SK-N-SH (cell line): ENCODE results near the gene STIM1. TPM values are rescaled to one million over a fixed set of nuclear protein-coding genes. Genes with fewer than 3 reads are reported as not detected.

Experiments used
- CTCF ChIA-PET: fragments of 300-600, 350-600 bp; formaldehyde crosslinking; extraction: SDS; loops from one replicate; lab custom pipeline; 2021; lab: Yijun Ruan, JAX
- POLR2A ChIA-PET: fragments of 350-600 bp; sonication (Branson Sonifier 250); formaldehyde crosslinking; extraction: SDS; loops from one replicate; lab custom pipeline; 2020; ENCODE audit warnings: antibody characterized with exemption, inconsistent platforms; lab: Yijun Ruan, JAX
- DNase-seq: peaks from one replicate; pipeline ENCODE4 v3.0.0; 2012
- H2AFZ ChIP-seq: fragments of 200-600 bp; sonication (generic); 2 replicates; pipeline ENCODE4 v1.8.1; 2016; ENCODE audit warnings: antibody characterized with exemption, mild to moderate bottlenecking, low read depth
- H3F3A ChIP-seq: fragments of 200-600 bp; sonication (generic); replicated peaks from 2 replicates; pipeline ENCODE3; 2016; ENCODE audit warnings: antibody characterized with exemption, mild to moderate bottlenecking; ENCODE audit not compliant: insufficient read depth
- H3K27ac ChIP-seq, 2 experiments: fragments of 200-500 bp in 1 of 2; fragments of 200-600 bp in 1 of 2; sonication (Bioruptor generic) in 1 of 2; sonication (generic), shearing (Covaris generic) in 1 of 2; 2 replicates each; pipeline versions ENCODE4 v1.5.1 to v1.6.1; 2014 to 2016; ENCODE audit warnings: low read depth in 2 of 2, inconsistent platforms in 1 of 2, low read length in 1 of 2, mild to moderate bottlenecking in 1 of 2, mixed read lengths in 1 of 2
- H3K27me3 ChIP-seq: fragments of 200-600 bp; sonication (generic), shearing (Covaris generic); 2 replicates; pipeline ENCODE4 v1.6.1; 2016; ENCODE audit warnings: mixed run types; ENCODE audit not compliant: insufficient read depth
- H3K36me3 ChIP-seq, 2 experiments: fragments of 200-500 bp in 1 of 2; fragments of 200-600 bp in 1 of 2; sonication (Bioruptor generic) in 1 of 2; sonication (generic) in 1 of 2; replicated peaks in 1 of 2; 2 replicates each; pipeline versions ENCODE3 to v1.5.1; 2014 to 2016; ENCODE audit warnings: low read length in 1 of 2, mild to moderate bottlenecking in 1 of 2; ENCODE audit not compliant: insufficient read depth in 2 of 2, control insufficient read depth in 1 of 2
- H3K4me1 ChIP-seq, 2 experiments: fragments of 200-500 bp in 1 of 2; fragments of 200-600 bp in 1 of 2; sonication (Bioruptor generic) in 1 of 2; sonication (generic), shearing (Covaris generic) in 1 of 2; 2 replicates each; pipeline versions ENCODE4 v1.5.1 to v1.6.1; 2014 to 2016; ENCODE audit warnings: low read depth in 1 of 2, low read length in 1 of 2, mixed run types in 1 of 2; ENCODE audit not compliant: insufficient read depth in 2 of 2, control insufficient read depth in 1 of 2
- H3K4me2 ChIP-seq: fragments of 200-600 bp; sonication (generic), shearing (Covaris generic); 2 replicates; pipeline ENCODE4 v1.6.1; 2017; ENCODE audit warnings: mixed run types
- H3K4me3 ChIP-seq, 2 experiments: fragments of 200-500 bp in 1 of 2; fragments of 200-600 bp in 1 of 2; sonication (Bioruptor generic) in 1 of 2; sonication (generic), shearing (Covaris generic) in 1 of 2; 2 replicates each; pipeline versions ENCODE4 v1.5.1 to v1.8.1; 2014 to 2016; ENCODE audit warnings: low read depth in 2 of 2, inconsistent platforms in 1 of 2, low read length in 1 of 2, mild to moderate bottlenecking in 1 of 2, mixed read lengths in 1 of 2, moderate library complexity in 1 of 2
- H3K79me2 ChIP-seq: fragments of 200-600 bp; sonication (generic); 2 replicates; pipeline ENCODE4 v1.8.1; 2017; ENCODE audit warnings: mild to moderate bottlenecking; ENCODE audit not compliant: insufficient read depth
- H3K9ac ChIP-seq: fragments of 200-600 bp; sonication (generic); 2 replicates; pipeline ENCODE4 v1.6.1; 2017; ENCODE audit warnings: mixed run types
- H3K9me2 ChIP-seq: fragments of 200-600 bp; sonication (generic); 2 replicates; pipeline ENCODE4 v1.6.1; 2017; ENCODE audit warnings: mixed run types
- H3K9me3 ChIP-seq: fragments of 200-600 bp; sonication (generic); 2 replicates; pipeline ENCODE4 v1.6.1; 2017; ENCODE audit warnings: mixed run types, mild to moderate bottlenecking, moderate library complexity
- H4K20me1 ChIP-seq: fragments of 200-600 bp; sonication (generic); 2 replicates; pipeline ENCODE4 v1.6.1; 2017; ENCODE audit warnings: mild to moderate bottlenecking, mixed run types; ENCODE audit not compliant: insufficient read depth
- CHD2 ChIP-seq: fragments of 150-350 bp; IDR thresholded peaks from 2 replicates; pipeline ENCODE4 v1.6.1; 2018; ENCODE audit warnings: low read length; ENCODE audit not compliant: partially characterized antibody
- EZH2phosphoT487 ChIP-seq: fragments of 200-600 bp; sonication (generic); IDR thresholded peaks from 2 replicates; pipeline ENCODE4 v1.6.1; 2017; ENCODE audit warnings: low read depth, mixed run types, mild to moderate bottlenecking, antibody characterized with exemption, moderate library complexity, borderline replicate concordance
- FOSL2 ChIP-seq: IDR thresholded peaks from 2 replicates; pipeline ENCODE4 v1.4.0; 2012; ENCODE audit warnings: low read depth, mild to moderate bottlenecking, moderate library complexity, borderline replicate concordance
- GATA2 ChIP-seq: sonication (generic); formaldehyde crosslinking; IDR thresholded peaks from 2 replicates; pipeline ENCODE4 v1.5.0; 2020; ENCODE audit warnings: mild to moderate bottlenecking, missing genetic modification reagents
- MXI1 ChIP-seq: IDR thresholded peaks from 2 replicates; pipeline ENCODE4 v1.6.1; 2012; ENCODE audit warnings: mild to moderate bottlenecking, low read depth, low read length, improper control_type of control experiment
- PBX3 ChIP-seq: IDR thresholded peaks from 2 replicates; pipeline ENCODE4; 2012
- POLR2AphosphoS5 ChIP-seq: IDR thresholded peaks from 2 replicates; pipeline ENCODE4 v1.6.1; 2012; ENCODE audit warnings: low read depth, low read length
- TAF1 ChIP-seq: IDR thresholded peaks from 2 replicates; pipeline ENCODE4 v1.6.1; 2012; ENCODE audit warnings: low read depth, mild to moderate bottlenecking, low read length, moderate library complexity, borderline replicate concordance
- USF2 ChIP-seq: fragments of 150-350 bp; IDR thresholded peaks from 2 replicates; pipeline ENCODE4 v1.6.1; 2017; ENCODE audit warnings: antibody characterized with exemption, low read length, low read depth, borderline replicate concordance
- YY1 ChIP-seq: IDR thresholded peaks from 2 replicates; pipeline ENCODE4 v1.4.0; 2012; ENCODE audit warnings: low read depth, mild to moderate bottlenecking
- WGBS: methylation state at CpG from one replicate; pipeline ENCODE4 v1.1.6; 2017; ENCODE audit warnings: low lambda C conversion rate; 5-methylcytosine and 5-hydroxymethylcytosine counted together
- polyA plus RNA-seq, 3 experiments: library from polyadenylated mRNA; depleted of rRNA; stranded (reverse); fragments of >200 nt; gene quantifications; 2 replicates each; pipeline ENCODE4 v1.2.3, GENCODE V29; 2012
- TF ChIP-seq, protein P1 (sequence below): IDR thresholded peaks from 2 replicates; pipeline ENCODE4 v1.4.0; 2012; ENCODE audit warnings: low read depth, borderline replicate concordance

STIM1 gene
- polyA plus RNA-seq, 1 of the 3 experiments (the other 2 are of a cell fraction): 29.5 TPM

- Histone ChIP-seq H3K9me2 (no peaks in the 10 kb centered on the region), H3K9ac (no peak overlapping the region), H3K79me2 (no peaks in the 10 kb centered on the region), H3K27me3 (no peaks in the 10 kb centered on the region), H3K4me1 (0 out of 4 replicates have a peak, but pooled peaks cover 0 to 2% of the 10 kb centered on the region in 2 experiments), H3K4me3 (no peak overlapping the region), H3K27ac (no peak overlapping the region), H3F3A (peaks cover 2% of the 10 kb centered on the region), H3K36me3 (no peaks in the 10 kb centered on the region), H2AFZ (no peak overlapping the region), H4K20me1 (no peaks in the 10 kb centered on the region), H3K9me3 (no peaks in the 10 kb centered on the region), H3K4me2 (no peak overlapping the region)
- CTCF ChIA-PET: no interaction called here
- POLR2A ChIA-PET: no interaction called here
- DNase-seq: no peak
- TF ChIP-seq CHD2: no peak
- no peak for TF ChIP-seq GATA2 (CRISPR knock-in tag)
- TF ChIP-seq USF2: no peak
- no peak for TF ChIP-seq TAF1
- no peak for TF ChIP-seq PBX3
- no peak for TF ChIP-seq YY1
- no peak for TF ChIP-seq EZH2phosphoT487
- TF ChIP-seq, protein P1, sequence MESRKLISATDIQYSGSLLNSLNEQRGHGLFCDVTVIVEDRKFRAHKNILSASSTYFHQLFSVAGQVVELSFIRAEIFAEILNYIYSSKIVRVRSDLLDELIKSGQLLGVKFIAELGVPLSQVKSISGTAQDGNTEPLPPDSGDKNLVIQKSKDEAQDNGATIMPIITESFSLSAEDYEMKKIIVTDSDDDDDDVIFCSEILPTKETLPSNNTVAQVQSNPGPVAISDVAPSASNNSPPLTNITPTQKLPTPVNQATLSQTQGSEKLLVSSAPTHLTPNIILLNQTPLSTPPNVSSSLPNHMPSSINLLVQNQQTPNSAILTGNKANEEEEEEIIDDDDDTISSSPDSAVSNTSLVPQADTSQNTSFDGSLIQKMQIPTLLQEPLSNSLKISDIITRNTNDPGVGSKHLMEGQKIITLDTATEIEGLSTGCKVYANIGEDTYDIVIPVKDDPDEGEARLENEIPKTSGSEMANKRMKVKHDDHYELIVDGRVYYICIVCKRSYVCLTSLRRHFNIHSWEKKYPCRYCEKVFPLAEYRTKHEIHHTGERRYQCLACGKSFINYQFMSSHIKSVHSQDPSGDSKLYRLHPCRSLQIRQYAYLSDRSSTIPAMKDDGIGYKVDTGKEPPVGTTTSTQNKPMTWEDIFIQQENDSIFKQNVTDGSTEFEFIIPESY: no peak
- TF ChIP-seq MXI1: no peak
- no peak for TF ChIP-seq POLR2AphosphoS5
- no peak for TF ChIP-seq FOSL2
- WGBS: 60% methylated on average over 4 of the region's 4 CpGs
These were observed 180.5 kb downstream of the STIM1 start for GRCh38 chr11:4035985-4036384.

GRCh38 chr11:4039011-4039410 lies 183.5 kb downstream of the STIM1 start:
- Histone ChIP-seq H3F3A (no peaks in the 10 kb centered on the region), H3K4me1 (peaks cover 0 to 4% of the 10 kb centered on the region in 2 experiments; a peak in 1 of 4 replicates), H3K27ac (no peak overlapping the region), H3K9ac (no peak overlapping the region), H2AFZ (no peak overlapping the region), H3K27me3 (no peaks in the 10 kb centered on the region), H3K79me2 (no peaks in the 10 kb centered on the region), H3K9me3 (no peaks in the 10 kb centered on the region), H3K9me2 (no peaks in the 10 kb centered on the region), H3K4me3 (no peak overlapping the region), H4K20me1 (no peaks in the 10 kb centered on the region), H3K36me3 (no peaks in the 10 kb centered on the region), H3K4me2 (no peak overlapping the region)
- POLR2A ChIA-PET: no interaction called here
- CTCF ChIA-PET: interaction anchor here (0.9 to 2.5 kb wide), 4 partner anchors 34 to 198 kb away, joined by 3 to 12 read pairs (median 4); partner anchors contain the start of gene STIM1
- WGBS: 77% methylated on average over 3 of the region's 3 CpGs
- TF ChIP-seq EZH2phosphoT487: no peak
- peak; percentile 64 for TF ChIP-seq FOSL2
- no peak for DNase-seq
